HFF-Myc (cell line): ENCODE measurements around the gene POMZP3.
"Not testable (repeated sequence)": the region's sequence is repeated elsewhere in the genome, so short reads cannot be mapped to it uniquely, and the experiment has no call there.

ENCODE experiments used
- DNase-seq: peaks from one replicate; pipeline ENCODE4 v3.0.0-alpha.2; 2011; ENCODE audit warnings: low read depth; ENCODE audit errors: extremely low read depth
- H3K4me3 ChIP-seq: replicated peaks from 2 replicates; pipeline ENCODE4 v1.5.1; 2011; ENCODE audit warnings: low read depth, mild to moderate bottlenecking, control low read depth, low read length

The POMZP3 gene

DNA sequence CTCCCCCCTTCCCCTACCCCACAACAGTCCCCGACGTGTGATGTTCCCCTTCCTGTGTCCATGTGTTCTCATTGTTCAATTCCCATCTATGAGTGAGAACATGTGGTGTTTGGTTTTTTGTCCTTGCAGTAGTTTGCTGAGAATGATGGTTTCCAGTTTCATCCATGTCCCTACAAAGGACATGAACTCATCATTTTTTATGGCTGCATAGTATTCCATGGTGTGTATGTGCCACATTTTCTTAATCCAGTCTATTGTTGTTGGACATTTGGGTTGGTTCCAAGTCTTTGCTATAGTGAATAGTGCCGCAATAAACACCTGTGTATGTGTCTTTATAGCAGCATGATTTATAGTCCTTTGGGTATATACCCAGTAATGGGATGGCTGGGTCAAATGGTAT, 65.7 kb downstream of the POMZP3 start:
- DNase-seq, H3K4me3 ChIP-seq: not testable (repeated sequence)

DNA sequence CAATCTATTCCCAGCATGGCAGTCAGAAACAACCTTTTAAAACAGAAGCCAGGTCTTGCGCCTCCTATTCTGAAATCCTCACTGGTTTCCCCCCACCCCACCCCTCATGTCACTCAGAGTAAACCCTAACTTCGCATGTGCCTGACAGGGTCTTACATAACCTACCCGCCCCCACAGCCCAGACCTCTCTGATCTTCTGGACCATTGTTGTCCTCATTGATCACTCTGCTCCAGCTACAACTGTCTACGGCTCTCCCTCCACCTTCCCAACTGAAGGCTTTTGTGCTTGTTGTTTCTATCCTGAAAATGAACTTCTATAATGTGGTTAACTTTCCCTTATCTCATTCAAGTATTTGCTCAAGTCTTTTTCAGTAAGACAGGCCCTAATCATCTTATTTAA, 66.9 kb downstream of the POMZP3 start:
- H3K4me3 ChIP-seq, DNase-seq: not testable (repeated sequence)
